Activated T-helper 1 cell treated with anti-CD3 and anti-CD28 coated beads, Interleukin-12 subunit alpha, Interleukin-12 subunit beta, Interleukin-2, Interleukin-4 antibody, amounts not matched to agents 30 ng/mL and 10 ng/mL and 1 ng/mL, durations not matched to agents 14 hours and 24 hours and 36 hours (primary cell): Measurements from ENCODE around the gene TPH2. TPM values are rescaled to one million over a fixed set of nuclear protein-coding genes. Genes with fewer than 3 reads are reported as not detected.

Experiments
- DNase-seq: peaks from one replicate; pipeline ENCODE4 v3.0.0; 2021; ENCODE audit warnings: low spot score
- H3K27ac Mint-ChIP-seq: one replicate; pipeline ENCODE4 v1.8.0; 2021; ENCODE audit warnings: mild to moderate bottlenecking, mixed read lengths
- H3K27me3 Mint-ChIP-seq: one replicate; pipeline ENCODE4 v1.8.0; 2022; ENCODE audit warnings: mild to moderate bottlenecking, moderate library complexity, mixed read lengths; ENCODE audit not compliant: insufficient read depth
- H3K36me3 Mint-ChIP-seq: one replicate; pipeline ENCODE4 v1.8.0; 2021; ENCODE audit warnings: low read depth, mixed read lengths
- H3K4me1 Mint-ChIP-seq: one replicate; pipeline ENCODE4 v1.8.0; 2021; ENCODE audit warnings: low read depth, mixed read lengths
- H3K4me3 Mint-ChIP-seq: one replicate; pipeline ENCODE4 v1.8.0; 2021; ENCODE audit warnings: mild to moderate bottlenecking, moderate library complexity, mixed read lengths
- H3K9me3 Mint-ChIP-seq: one replicate; pipeline ENCODE4 v1.8.0; 2021; ENCODE audit warnings: mixed read lengths
- intact Hi-C: fragments of 100-400 bp; cut with micrococcal nuclease; formaldehyde crosslinking; loops from one replicate; pipeline ENCODE4 v1.15.1; 2024
- total RNA-seq: library from RNA; stranded (reverse); gene quantifications from 2 replicates; pipeline ENCODE4 v1.2.3, GENCODE V29; 2022

TPH2 gene
- total RNA-seq, 1 donor from 2014 or later, result not detected

GRCh38 chr12:72018036-72018435, 79.4 kb downstream of the TPH2 start:
- Mint-ChIP-seq H3K4me1 (no peaks in the 10 kb centered on the region), H3K27ac (no peak overlapping the region), H3K36me3 (no peaks in the 10 kb centered on the region), H3K9me3 (no peaks in the 10 kb centered on the region), H3K4me3 (no peak overlapping the region), H3K27me3 (peaks cover 11% of the 10 kb centered on the region)
- DNase-seq, result no peak
- intact Hi-C loops, result no loop called here

- Mint-ChIP-seq H3K4me1 (no peaks in the 10 kb centered on the region), H3K27ac (no peak overlapping the region), H3K9me3 (no peaks in the 10 kb centered on the region), H3K4me3 (no peak overlapping the region), H3K27me3 (peaks cover 8% of the 10 kb centered on the region), H3K36me3 (no peaks in the 10 kb centered on the region)
- no peak for DNase-seq
- intact Hi-C loops, result no loop called here
Measured at GRCh38 chr12:72024613-72025012, 86.0 kb downstream of the TPH2 start.

DNA sequence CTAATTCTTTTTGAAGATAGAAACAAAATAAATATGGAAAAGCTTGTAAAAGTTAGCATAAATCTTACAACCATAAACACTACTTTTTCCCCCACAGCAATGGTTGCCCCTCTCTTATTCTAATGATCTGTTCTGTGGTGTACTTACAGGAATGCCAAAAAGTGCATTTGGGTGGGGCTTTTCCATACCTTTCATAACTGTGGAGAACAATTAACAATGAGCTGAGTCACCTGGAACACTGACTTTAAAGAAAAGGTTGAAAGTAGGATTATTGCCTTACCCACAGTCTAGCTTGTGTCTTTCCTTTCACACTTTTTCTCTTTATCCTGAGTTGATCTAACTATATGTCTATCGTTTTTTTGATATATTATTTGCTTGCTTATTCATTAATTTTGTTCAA, 86.9 kb downstream of the TPH2 start:
- Mint-ChIP-seq H3K9me3 (no peaks in the 10 kb centered on the region), H3K4me1 (no peaks in the 10 kb centered on the region), H3K36me3 (no peaks in the 10 kb centered on the region), H3K27ac (no peak overlapping the region), H3K4me3 (no peak overlapping the region), H3K27me3 (peaks cover 8% of the 10 kb centered on the region)
- intact Hi-C loops, result no loop called here
- DNase-seq, result no peak

- H3K36me3 Mint-ChIP-seq, result no peaks in the 10 kb centered on the region
- H3K4me3 Mint-ChIP-seq, result no peak overlapping the region
- no peaks in the 10 kb centered on the region for H3K4me1 Mint-ChIP-seq
- H3K9me3 Mint-ChIP-seq, result no peaks in the 10 kb centered on the region
- no peak for DNase-seq
- H3K27ac Mint-ChIP-seq, result no peak overlapping the region
- intact Hi-C loops, result no loop called here
- H3K27me3 Mint-ChIP-seq, result peaks cover 4% of the 10 kb centered on the region
Measured at GRCh38 chr12:72028966-72029365, 90.3 kb downstream of the TPH2 start.

DNA sequence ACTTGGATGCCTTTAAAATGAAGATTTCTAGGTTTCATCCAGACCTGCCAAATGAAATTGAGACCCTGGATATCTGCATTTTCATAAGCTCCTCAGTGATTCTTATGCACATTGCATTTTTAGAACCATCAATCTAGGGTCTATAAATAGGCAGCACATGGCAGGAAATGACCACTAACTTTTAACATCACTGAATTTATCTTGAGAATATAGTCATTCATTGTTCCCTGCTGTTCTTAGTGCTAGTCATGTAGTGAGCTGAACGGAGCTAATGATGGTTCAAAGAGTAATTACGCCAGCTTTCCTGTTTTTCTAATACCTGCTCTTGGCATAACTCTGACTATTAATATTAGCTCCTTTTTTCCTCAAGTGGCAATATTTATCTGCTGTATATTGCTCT, 91.6 kb downstream of the TPH2 start:
- H3K36me3 Mint-ChIP-seq, result no peaks in the 10 kb centered on the region
- no peak overlapping the region for H3K4me3 Mint-ChIP-seq
- no peak overlapping the region for H3K27ac Mint-ChIP-seq
- H3K27me3 Mint-ChIP-seq, result peaks cover 4% of the 10 kb centered on the region
- intact Hi-C loops, result no loop called here
- no peaks in the 10 kb centered on the region for H3K4me1 Mint-ChIP-seq
- no peak for DNase-seq
- H3K9me3 Mint-ChIP-seq, result no peaks in the 10 kb centered on the region

- no peak overlapping the region for H3K27ac Mint-ChIP-seq
- DNase-seq, result no peak
- peaks cover 6% of the 10 kb centered on the region for H3K27me3 Mint-ChIP-seq
- H3K36me3 Mint-ChIP-seq, result no peaks in the 10 kb centered on the region
- no peaks in the 10 kb centered on the region for H3K9me3 Mint-ChIP-seq
- intact Hi-C loops, result no loop called here
- H3K4me1 Mint-ChIP-seq, result no peaks in the 10 kb centered on the region
- H3K4me3 Mint-ChIP-seq, result no peak overlapping the region
Measured at GRCh38 chr12:72031066-72031465, 92.4 kb downstream of the TPH2 start.

GRCh38 chr12:72033991-72034390, 95.3 kb downstream of the TPH2 start:
- intact Hi-C loops, result no loop called here
- H3K4me1 Mint-ChIP-seq, result no peaks in the 10 kb centered on the region
- no peak overlapping the region for H3K4me3 Mint-ChIP-seq
- no peak for DNase-seq
- peaks cover 6% of the 10 kb centered on the region for H3K27me3 Mint-ChIP-seq
- H3K27ac Mint-ChIP-seq, result no peak overlapping the region
- H3K36me3 Mint-ChIP-seq, result no peaks in the 10 kb centered on the region
- H3K9me3 Mint-ChIP-seq, result no peaks in the 10 kb centered on the region

GRCh38 chr12:72035625-72036024, 97.0 kb downstream of the TPH2 start:
- H3K9me3 Mint-ChIP-seq, result no peaks in the 10 kb centered on the region
- H3K4me1 Mint-ChIP-seq, result no peaks in the 10 kb centered on the region
- H3K4me3 Mint-ChIP-seq, result no peak overlapping the region
- no peak overlapping the region for H3K27ac Mint-ChIP-seq
- H3K27me3 Mint-ChIP-seq, result peaks cover 6% of the 10 kb centered on the region
- H3K36me3 Mint-ChIP-seq, result no peaks in the 10 kb centered on the region
- DNase-seq, result no peak
- intact Hi-C loops, result no loop called here

GRCh38 chr12:72036393-72036792, 97.7 kb downstream of the TPH2 start:
- Mint-ChIP-seq H3K36me3 (no peaks in the 10 kb centered on the region), H3K9me3 (no peaks in the 10 kb centered on the region), H3K27ac (no peak overlapping the region), H3K4me1 (no peaks in the 10 kb centered on the region), H3K4me3 (no peak overlapping the region), H3K27me3 (peaks cover 6% of the 10 kb centered on the region)
- intact Hi-C loops, result no loop called here
- DNase-seq, result no peak

DNA sequence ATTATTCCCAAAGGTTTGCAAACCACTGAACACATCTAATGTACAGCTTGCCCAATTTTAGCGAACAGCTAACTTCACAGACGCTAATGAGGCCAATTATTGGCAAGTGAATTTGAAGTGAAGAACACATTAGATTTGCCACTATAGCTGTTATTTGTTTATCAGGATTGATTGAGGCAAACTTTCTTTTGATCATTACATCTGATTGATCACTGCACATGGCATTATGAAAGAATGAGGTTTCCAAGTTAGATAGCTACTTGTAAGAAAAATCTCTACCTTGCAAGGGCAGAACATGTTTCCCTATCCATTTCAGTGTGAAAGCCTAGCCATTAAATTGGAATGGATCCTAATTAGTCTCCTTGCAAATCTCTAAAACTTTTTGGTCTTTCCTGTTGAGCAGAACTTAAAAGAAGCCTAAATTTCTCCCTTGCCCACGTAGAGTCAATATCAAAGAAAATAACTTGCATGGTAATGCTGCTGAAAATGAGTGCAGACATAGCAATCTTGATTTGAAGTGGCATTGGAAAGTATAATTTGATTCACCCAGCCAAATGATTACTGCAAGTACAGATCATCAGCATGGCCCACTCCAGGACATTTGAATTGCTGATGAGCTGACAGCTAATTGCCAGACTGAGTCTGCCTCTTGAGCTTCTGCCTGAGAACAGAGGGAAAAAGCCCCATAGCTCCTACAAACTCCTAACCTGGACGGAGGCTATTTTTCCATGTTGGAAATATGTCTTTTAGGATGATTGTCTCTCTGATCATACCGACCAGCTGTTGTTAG, 98.6 kb downstream of the TPH2 start:
- Mint-ChIP-seq H3K27me3 (peaks cover 6% of the 10 kb centered on the region), H3K4me1 (no peaks in the 10 kb centered on the region), H3K27ac (no peak overlapping the region), H3K4me3 (no peak overlapping the region), H3K9me3 (no peaks in the 10 kb centered on the region), H3K36me3 (no peaks in the 10 kb centered on the region)
- intact Hi-C loops, result no loop called here
- DNase-seq, result no peak

GRCh38 chr12:72041811-72042210, 103.2 kb downstream of the TPH2 start:
- H3K4me1 Mint-ChIP-seq, result no peaks in the 10 kb centered on the region
- no peak overlapping the region for H3K27ac Mint-ChIP-seq
- no peaks in the 10 kb centered on the region for H3K9me3 Mint-ChIP-seq
- intact Hi-C loops, result no loop called here
- peaks cover 2% of the 10 kb centered on the region for H3K27me3 Mint-ChIP-seq
- no peaks in the 10 kb centered on the region for H3K36me3 Mint-ChIP-seq
- H3K4me3 Mint-ChIP-seq, result no peak overlapping the region
- no peak for DNase-seq

DNA sequence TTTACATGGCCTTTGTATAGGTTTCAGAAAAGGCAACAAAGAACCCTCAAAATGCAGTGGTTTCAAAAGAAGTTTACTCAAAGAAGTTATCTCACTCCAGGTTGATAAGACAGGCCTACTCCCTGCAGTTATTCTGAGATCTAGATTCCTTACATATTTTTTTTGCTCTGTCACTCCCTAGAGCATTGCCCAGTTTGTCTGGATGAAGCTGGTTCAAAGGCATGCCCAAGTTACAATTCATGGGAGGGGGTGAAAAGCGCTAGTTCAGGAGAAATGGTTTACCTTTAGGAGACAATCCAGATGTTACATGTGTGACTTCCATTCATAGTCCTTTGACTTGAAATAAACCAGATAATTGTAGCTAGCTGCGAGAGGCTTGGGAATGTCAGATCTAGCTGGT, 115.0 kb downstream of the TPH2 start:
- no peak for DNase-seq
- intact Hi-C loops, result no loop called here
- Mint-ChIP-seq H3K4me1 (no peaks in the 10 kb centered on the region), H3K27me3 (no peaks in the 10 kb centered on the region), H3K36me3 (no peaks in the 10 kb centered on the region), H3K4me3 (no peak overlapping the region), H3K27ac (no peak overlapping the region), H3K9me3 (no peaks in the 10 kb centered on the region)

DNA sequence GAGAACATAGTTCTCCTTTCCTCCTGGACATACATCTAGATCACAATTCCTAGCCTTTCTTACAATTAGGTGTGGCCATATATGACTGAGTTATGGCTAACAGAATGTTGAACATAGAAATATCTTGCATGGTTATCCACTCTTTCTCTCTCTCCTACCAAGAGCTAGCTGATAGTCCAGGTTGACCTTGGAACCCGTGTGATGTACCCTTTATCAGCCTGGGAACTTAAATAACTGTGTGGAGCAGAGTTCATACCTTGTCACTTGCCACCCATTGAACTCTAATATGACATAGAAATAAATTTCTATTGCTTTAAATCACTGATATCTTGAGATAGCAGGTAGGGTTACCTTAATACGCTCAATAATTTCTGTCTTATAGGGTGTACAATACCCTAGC, 115.9 kb downstream of the TPH2 start:
- Mint-ChIP-seq H3K4me1 (no peaks in the 10 kb centered on the region), H3K36me3 (no peaks in the 10 kb centered on the region), H3K27ac (no peak overlapping the region), H3K27me3 (no peaks in the 10 kb centered on the region), H3K9me3 (no peaks in the 10 kb centered on the region), H3K4me3 (no peak overlapping the region)
- no peak for DNase-seq
- intact Hi-C loops, result no loop called here
